Activated T-helper 1 cell treated with anti-CD3 and anti-CD28 coated beads, Interleukin-12 subunit alpha, Interleukin-12 subunit beta, Interleukin-2, Interleukin-4 antibody, amounts not matched to agents 30 ng/mL and 10 ng/mL and 1 ng/mL, durations not matched to agents 14 hours and 24 hours and 36 hours (primary cell): Measurements from ENCODE around the gene MRPL20. TPM values are rescaled to one million over a fixed set of nuclear protein-coding genes. Genes with fewer than 3 reads are reported as not detected.

ENCODE experiments used
- DNase-seq: peaks from one replicate; pipeline ENCODE4 v3.0.0; 2021; ENCODE audit warnings: low spot score
- H3K27ac Mint-ChIP-seq: one replicate; pipeline ENCODE4 v1.8.0; 2021; ENCODE audit warnings: mild to moderate bottlenecking, mixed read lengths
- H3K27me3 Mint-ChIP-seq: one replicate; pipeline ENCODE4 v1.8.0; 2022; ENCODE audit warnings: mild to moderate bottlenecking, moderate library complexity, mixed read lengths; ENCODE audit not compliant: insufficient read depth
- H3K36me3 Mint-ChIP-seq: one replicate; pipeline ENCODE4 v1.8.0; 2021; ENCODE audit warnings: low read depth, mixed read lengths
- H3K4me1 Mint-ChIP-seq: one replicate; pipeline ENCODE4 v1.8.0; 2021; ENCODE audit warnings: low read depth, mixed read lengths
- H3K4me3 Mint-ChIP-seq: one replicate; pipeline ENCODE4 v1.8.0; 2021; ENCODE audit warnings: mild to moderate bottlenecking, moderate library complexity, mixed read lengths
- H3K9me3 Mint-ChIP-seq: one replicate; pipeline ENCODE4 v1.8.0; 2021; ENCODE audit warnings: mixed read lengths
- intact Hi-C: fragments of 100-400 bp; cut with micrococcal nuclease; formaldehyde crosslinking; loops from one replicate; pipeline ENCODE4 v1.15.1; 2024
- total RNA-seq: library from RNA; stranded (reverse); gene quantifications from 2 replicates; pipeline ENCODE4 v1.2.3, GENCODE V29; 2022

MRPL20 gene
- total RNA-seq, 1 donor from 2014 or later, result 205 TPM

GRCh38 chr1:1353389-1354151, 53.5 kb downstream of the MRPL20 start:
- intact Hi-C loops, result no loop called here
- no peaks in the 10 kb centered on the region for H3K36me3 Mint-ChIP-seq
- peaks cover 7% of the 10 kb centered on the region for H3K4me1 Mint-ChIP-seq
- peaks cover 31% of the 10 kb centered on the region for H3K27me3 Mint-ChIP-seq
- no peaks in the 10 kb centered on the region for H3K9me3 Mint-ChIP-seq
- no peak overlapping the region for H3K4me3 Mint-ChIP-seq
- no peak for DNase-seq
- no peak overlapping the region for H3K27ac Mint-ChIP-seq

- intact Hi-C loops, result no loop called here
- Mint-ChIP-seq H3K27me3 (peaks cover 30% of the 10 kb centered on the region), H3K4me1 (peaks cover 7% of the 10 kb centered on the region), H3K36me3 (no peaks in the 10 kb centered on the region), H3K27ac (no peak overlapping the region), H3K9me3 (no peaks in the 10 kb centered on the region), H3K4me3 (peak overlapping the region; percentile 72)
- no peak for DNase-seq
These were observed 54.2 kb downstream of the MRPL20 start for GRCh38 chr1:1352786-1353388.

Other genes with a start within 250 kb of the MRPL20 start
- gene TTLL10, start 233.4 kb downstream of the MRPL20 start, total RNA-seq, result 0.10 and 0.15 TPM in 2 replicates
- 350 and 356 TPM in 2 replicates for gene TNFRSF18, start 200.7 kb downstream of the MRPL20 start, total RNA-seq
- gene TNFRSF4, start 193.1 kb downstream of the MRPL20 start, total RNA-seq, result 788 and 811 TPM in 2 replicates
- gene SDF4, start 175.3 kb downstream of the MRPL20 start, total RNA-seq, result 202 TPM in 2 replicates
- gene B3GALT6, start 175.1 kb downstream of the MRPL20 start, total RNA-seq, result 45.9 and 46.3 TPM in 2 replicates
- gene C1QTNF12, start 160.6 kb downstream of the MRPL20 start, total RNA-seq, result 2.2 and 4.1 TPM in 2 replicates
- gene UBE2J2, start 133.4 kb downstream of the MRPL20 start, total RNA-seq, result 95.6 and 99.5 TPM in 2 replicates
- gene SCNN1D, start 126.9 kb downstream of the MRPL20 start, total RNA-seq, result 2.5 TPM in 2 replicates
- 47.7 and 55.1 TPM in 2 replicates for gene ACAP3, start 99.4 kb downstream of the MRPL20 start, total RNA-seq
- gene PUSL1, start 98.7 kb downstream of the MRPL20 start, total RNA-seq, result 34.6 and 36.8 TPM in 2 replicates
- 144 and 147 TPM in 2 replicates for gene INTS11, start 82.6 kb downstream of the MRPL20 start, total RNA-seq
- 13.6 and 14.6 TPM in 2 replicates for gene CPTP, start 82.5 kb downstream of the MRPL20 start, total RNA-seq
- 0.22 and 0.34 TPM in 2 replicates for gene TAS1R3, start 76.0 kb downstream of the MRPL20 start, total RNA-seq
- 66.5 and 72.2 TPM in 2 replicates for gene DVL1, start 57.9 kb downstream of the MRPL20 start, total RNA-seq
- 0.18 and 0.20 TPM in 2 replicates for gene MXRA8, start 48.7 kb downstream of the MRPL20 start, total RNA-seq
- 147 and 148 TPM in 2 replicates for gene AURKAIP1, start 32.1 kb downstream of the MRPL20 start, total RNA-seq
- 138 and 139 TPM in 2 replicates for gene CCNL2, start 8.0 kb downstream of the MRPL20 start, total RNA-seq
- 0.10 TPM in 1 of 2 replicates, not detected in the other for gene ANKRD65, start 14.0 kb upstream of the MRPL20 start, total RNA-seq
- gene VWA1, start 28.4 kb upstream of the MRPL20 start, total RNA-seq, result 5.5 and 5.8 TPM in 2 replicates
- gene ATAD3C, start 42.4 kb upstream of the MRPL20 start, total RNA-seq, result 0.57 and 1.0 TPM in 2 replicates
- 106 and 113 TPM in 2 replicates for gene ATAD3B, start 64.5 kb upstream of the MRPL20 start, total RNA-seq
- 108 TPM in 2 replicates for gene ATAD3A, start 104.9 kb upstream of the MRPL20 start, total RNA-seq
- 0.41 and 1.0 TPM in 2 replicates for gene TMEM240, start 133.3 kb upstream of the MRPL20 start, total RNA-seq
- gene SSU72, start 167.6 kb upstream of the MRPL20 start, total RNA-seq, result 135 and 137 TPM in 2 replicates
- 14.6 and 14.9 TPM in 2 replicates for gene FNDC10, start 192.8 kb upstream of the MRPL20 start, total RNA-seq
- 29.5 and 32.8 TPM in 2 replicates for gene MIB2, start 208.2 kb upstream of the MRPL20 start, total RNA-seq
- gene MMP23B, start 224.9 kb upstream of the MRPL20 start, total RNA-seq, result 0.49 and 0.93 TPM in 2 replicates